Measurements from ENCODE around the gene OIT3. TPM values are rescaled to one million over a fixed set of nuclear protein-coding genes. Genes with fewer than 3 reads are reported as not detected.
"Not testable (repeated sequence)": the region's sequence is repeated elsewhere in the genome, so short reads cannot be mapped to it uniquely, and the experiment has no call there.

Gene OIT3
- total RNA-seq, 4 donors from 2014 or later, result 0.16 to 1.2 (median 0.27) TPM; not detected in 1

- Histone ChIP-seq H3K27ac (no peak overlapping the region), H3K4me3 (no peak overlapping the region), H3K4me1 (no peaks in the 10 kb centered on the region), H3K27me3 (no peaks in the 10 kb centered on the region), H3K36me3 (peaks cover 0 to 22% (median 6%) of the 10 kb centered on the region in 4 donors), H3K9me3 (no peaks in the 10 kb centered on the region)
- TF ChIP-seq POLR2A (IDR thresholded peaks at IDR 0.05), result no peak
- TF ChIP-seq, protein P1, sequence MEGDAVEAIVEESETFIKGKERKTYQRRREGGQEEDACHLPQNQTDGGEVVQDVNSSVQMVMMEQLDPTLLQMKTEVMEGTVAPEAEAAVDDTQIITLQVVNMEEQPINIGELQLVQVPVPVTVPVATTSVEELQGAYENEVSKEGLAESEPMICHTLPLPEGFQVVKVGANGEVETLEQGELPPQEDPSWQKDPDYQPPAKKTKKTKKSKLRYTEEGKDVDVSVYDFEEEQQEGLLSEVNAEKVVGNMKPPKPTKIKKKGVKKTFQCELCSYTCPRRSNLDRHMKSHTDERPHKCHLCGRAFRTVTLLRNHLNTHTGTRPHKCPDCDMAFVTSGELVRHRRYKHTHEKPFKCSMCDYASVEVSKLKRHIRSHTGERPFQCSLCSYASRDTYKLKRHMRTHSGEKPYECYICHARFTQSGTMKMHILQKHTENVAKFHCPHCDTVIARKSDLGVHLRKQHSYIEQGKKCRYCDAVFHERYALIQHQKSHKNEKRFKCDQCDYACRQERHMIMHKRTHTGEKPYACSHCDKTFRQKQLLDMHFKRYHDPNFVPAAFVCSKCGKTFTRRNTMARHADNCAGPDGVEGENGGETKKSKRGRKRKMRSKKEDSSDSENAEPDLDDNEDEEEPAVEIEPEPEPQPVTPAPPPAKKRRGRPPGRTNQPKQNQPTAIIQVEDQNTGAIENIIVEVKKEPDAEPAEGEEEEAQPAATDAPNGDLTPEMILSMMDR (IDR thresholded peaks at IDR 0.05), result no peak
- intact Hi-C loops (cut with DNase I; ENCODE audit: low total_unique reads), result no loop called here
- 51 to 56% methylated on average over 4 to 6 of the region's 6 CpGs for WGBS, 2 donors (ENCODE audit: low coverage in 1 of 2)
- no peak for DNase-seq
- in situ Hi-C loops (cut with MboI; ENCODE audit: low pct_ligation_motif_present in 1 of 4, low pct_unique_long_range_greater_than_20kb in 1 of 4, low sequenced_read_pairs in 3 of 4), result no loop called here
These were observed 4.1 kb upstream of the OIT3 start for GRCh38 chr10:72889391-72889831.

- H3K27ac ChIP-seq, result no peak overlapping the region
- DNase-seq, result no peak
- no peak overlapping the region for H3K4me3 ChIP-seq
- TF ChIP-seq POLR2AphosphoS5 (IDR thresholded peaks at IDR 0.05), result no peak
- in situ Hi-C loops (cut with MboI; ENCODE audit: low pct_ligation_motif_present in 1 of 4, low pct_unique_long_range_greater_than_20kb in 1 of 4, low sequenced_read_pairs in 3 of 4), result no loop called here
- H3K27me3 ChIP-seq, result no peaks in the 10 kb centered on the region
- WGBS, 2 donors (ENCODE audit: low coverage in 1 of 2), result 81 to 90% methylated on average over 2 of the region's 2 CpGs
- no peaks in the 10 kb centered on the region for H3K4me1 ChIP-seq
- intact Hi-C loops (cut with DNase I; ENCODE audit: low total_unique reads), result loop anchor here (5.0 kb wide), 1 partner anchor 1063 kb away; no protein-coding TSS in a partner anchor
- no peaks in the 10 kb centered on the region for H3K9me3 ChIP-seq
- peaks cover 0 to 18% (median 4%) of the 10 kb centered on the region in 4 donors for H3K36me3 ChIP-seq
These were observed 3.5 kb upstream of the OIT3 start for GRCh38 chr10:72890086-72890485.

GRCh38 chr10:72895236-72895850 is 1.8 kb downstream of the OIT3 start:
- H3K36me3 ChIP-seq, result no peaks in the 10 kb centered on the region
- WGBS, 2 donors (ENCODE audit: low coverage in 1 of 2), result 68 to 84% methylated on average over 6 to 11 of the region's 11 CpGs
- no peaks in the 10 kb centered on the region for H3K9me3 ChIP-seq
- no peak for DNase-seq
- H3K27ac ChIP-seq, result no peak overlapping the region
- in situ Hi-C loops (cut with MboI; ENCODE audit: low pct_ligation_motif_present in 1 of 4, low pct_unique_long_range_greater_than_20kb in 1 of 4, low sequenced_read_pairs in 3 of 4) (no loop called here), intact Hi-C loops (cut with DNase I; ENCODE audit: low total_unique reads) (no loop called here)
- no peaks in the 10 kb centered on the region for H3K27me3 ChIP-seq
- no peaks in the 10 kb centered on the region for H3K4me1 ChIP-seq
- TF ChIP-seq, protein P1 (IDR thresholded peaks at IDR 0.05), result no peak
- TF ChIP-seq EP300 (IDR thresholded peaks at IDR 0.05; ENCODE audit: low read depth), result no peak
- H3K4me3 ChIP-seq, result no peak overlapping the region

- peaks cover 0 to 3% (median 0%) of the 10 kb centered on the region in 4 donors for H3K4me1 ChIP-seq
- no peak for DNase-seq
- 95 to 98% methylated on average over 2 to 10 of the region's 10 CpGs for WGBS, 2 donors (ENCODE audit: low coverage in 1 of 2)
- no peaks in the 10 kb centered on the region for H3K36me3 ChIP-seq
- intact Hi-C loops (cut with DNase I; ENCODE audit: low total_unique reads), result no loop called here
- in situ Hi-C loops (cut with MboI; ENCODE audit: low pct_ligation_motif_present in 1 of 4, low pct_unique_long_range_greater_than_20kb in 1 of 4, low sequenced_read_pairs in 3 of 4), result no loop called here
- no peak overlapping the region for H3K27ac ChIP-seq
- H3K4me3 ChIP-seq, result no peak overlapping the region
- TF ChIP-seq, protein P1 (IDR thresholded peaks at IDR 0.05), result no peak
- no peak for TF ChIP-seq POLR2AphosphoS5 (IDR thresholded peaks at IDR 0.05)
- TF ChIP-seq POLR2A (IDR thresholded peaks at IDR 0.05), result no peak
- TF ChIP-seq EP300 (IDR thresholded peaks at IDR 0.05; ENCODE audit: low read depth), result no peak
- H3K9me3 ChIP-seq, result no peaks in the 10 kb centered on the region
- H3K27me3 ChIP-seq, result no peaks in the 10 kb centered on the region
These were observed 5.1 kb downstream of the OIT3 start for GRCh38 chr10:72898616-72899015.

GRCh38 chr10:72899545-72899944 is 6.0 kb downstream of the OIT3 start:
- no peak overlapping the region for H3K4me3 ChIP-seq
- in situ Hi-C loops (cut with MboI; ENCODE audit: low pct_ligation_motif_present in 1 of 4, low pct_unique_long_range_greater_than_20kb in 1 of 4, low sequenced_read_pairs in 3 of 4), result no loop called here
- H3K36me3 ChIP-seq, result no peaks in the 10 kb centered on the region
- WGBS, 2 donors (ENCODE audit: low coverage in 1 of 2), result 86 to 96% methylated on average over 1 of the region's 1 CpG
- DNase-seq, result no peak
- H3K27ac ChIP-seq, result no peak overlapping the region
- intact Hi-C loops (cut with DNase I; ENCODE audit: low total_unique reads), result no loop called here
- H3K27me3 ChIP-seq, result no peaks in the 10 kb centered on the region
- H3K4me1 ChIP-seq, result peaks cover 0 to 7% (median 0%) of the 10 kb centered on the region in 4 donors
- TF ChIP-seq POLR2A (IDR thresholded peaks at IDR 0.05), result no peak
- TF ChIP-seq EP300 (IDR thresholded peaks at IDR 0.05; ENCODE audit: low read depth), result no peak
- no peak for TF ChIP-seq POLR2AphosphoS5 (IDR thresholded peaks at IDR 0.05)
- TF ChIP-seq, protein P1 (IDR thresholded peaks at IDR 0.05), result no peak
- no peaks in the 10 kb centered on the region for H3K9me3 ChIP-seq

DNA sequence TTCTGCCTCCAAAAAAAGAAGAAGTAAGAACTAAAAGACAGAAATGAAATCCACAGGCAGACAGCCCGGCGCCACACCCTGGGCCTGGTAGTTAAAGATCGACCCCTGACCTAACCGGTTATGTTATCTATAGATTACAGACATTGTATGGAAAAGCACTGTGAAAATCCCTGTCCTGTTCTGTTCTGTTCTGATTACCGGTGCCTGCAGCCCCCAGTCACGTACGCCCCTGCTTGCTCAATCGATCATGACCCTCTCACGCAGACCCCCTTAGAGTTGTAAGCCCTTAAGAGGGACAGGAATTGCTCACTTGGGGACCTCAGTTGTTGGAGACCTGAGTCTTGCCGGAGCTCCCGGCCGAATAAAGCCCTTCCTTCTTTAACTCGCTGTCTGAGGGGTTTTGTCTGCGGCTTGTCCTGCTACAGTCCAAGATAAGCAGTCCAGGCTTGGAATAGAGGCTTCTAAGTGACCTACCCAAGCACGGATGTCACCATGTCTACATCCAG is 10.5 kb downstream of the OIT3 start:
- H3K4me1 ChIP-seq; intact Hi-C loops (cut with DNase I; ENCODE audit: low total_unique reads); H3K27me3 ChIP-seq; H3K4me3 ChIP-seq; H3K36me3 ChIP-seq; H3K27ac ChIP-seq; in situ Hi-C loops (cut with MboI; ENCODE audit: low pct_ligation_motif_present in 1 of 4, low pct_unique_long_range_greater_than_20kb in 1 of 4, low sequenced_read_pairs in 3 of 4); H3K9me3 ChIP-seq; DNase-seq: not testable (repeated sequence)
- 76 to 88% methylated on average over 4 to 15 of the region's 15 CpGs for WGBS, 2 donors (ENCODE audit: low coverage in 1 of 2)
